Measurements from ENCODE around the gene PPM1A. TPM values are rescaled to one million over a fixed set of nuclear protein-coding genes. Genes with fewer than 3 reads are reported as not detected.

Gene PPM1A
- total and polyA plus RNA-seq, 9 of the 15 experiments (the other 6 are each of a cell fraction or from before 2014, with no cell fraction given) = 5.5 to 23.9 (median 15.2) TPM

DNA sequence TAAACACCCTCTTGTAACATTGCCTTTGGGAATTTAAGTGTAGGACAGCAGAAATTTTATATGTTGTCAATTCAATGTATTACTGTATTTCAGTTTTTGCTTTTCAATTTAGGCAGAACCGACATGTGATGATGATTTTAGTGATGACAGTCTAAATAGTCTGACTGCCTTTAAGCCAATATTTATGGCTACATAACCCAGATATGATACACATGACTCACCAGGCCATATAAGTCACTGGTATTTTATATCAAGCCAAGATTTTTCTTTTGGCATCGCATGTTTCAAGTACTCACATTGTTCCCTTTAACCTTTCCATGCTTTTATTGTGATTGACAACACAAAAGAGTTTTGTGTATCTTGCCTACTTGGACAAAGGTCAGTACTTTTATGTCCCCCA lies 13.6 kb upstream of the PPM1A start (continued):
- TF ChIP-seq, protein P1, sequence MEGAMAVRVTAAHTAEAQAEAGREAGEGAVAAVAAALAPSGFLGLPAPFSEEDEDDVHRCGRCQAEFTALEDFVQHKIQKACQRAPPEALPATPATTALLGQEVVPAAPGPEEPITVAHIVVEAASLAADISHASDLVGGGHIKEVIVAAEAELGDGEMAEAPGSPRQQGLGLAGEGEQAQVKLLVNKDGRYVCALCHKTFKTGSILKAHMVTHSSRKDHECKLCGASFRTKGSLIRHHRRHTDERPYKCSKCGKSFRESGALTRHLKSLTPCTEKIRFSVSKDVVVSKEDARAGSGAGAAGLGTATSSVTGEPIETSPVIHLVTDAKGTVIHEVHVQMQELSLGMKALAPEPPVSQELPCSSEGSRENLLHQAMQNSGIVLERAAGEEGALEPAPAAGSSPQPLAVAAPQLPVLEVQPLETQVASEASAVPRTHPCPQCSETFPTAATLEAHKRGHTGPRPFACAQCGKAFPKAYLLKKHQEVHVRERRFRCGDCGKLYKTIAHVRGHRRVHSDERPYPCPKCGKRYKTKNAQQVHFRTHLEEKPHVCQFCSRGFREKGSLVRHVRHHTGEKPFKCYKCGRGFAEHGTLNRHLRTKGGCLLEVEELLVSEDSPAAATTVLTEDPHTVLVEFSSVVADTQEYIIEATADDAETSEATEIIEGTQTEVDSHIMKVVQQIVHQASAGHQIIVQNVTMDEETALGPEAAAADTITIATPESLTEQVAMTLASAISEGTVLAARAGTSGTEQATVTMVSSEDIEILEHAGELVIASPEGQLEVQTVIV (CRISPR knock-in tag; IDR thresholded peaks at IDR 0.05; ENCODE audit: borderline replicate concordance) = no peak
- no peak for TF ChIP-seq SMAD1 (IDR thresholded peaks at IDR 0.05; ENCODE audit: low read depth, low read length, partially characterized antibody)
- TF ChIP-seq, protein P2, sequence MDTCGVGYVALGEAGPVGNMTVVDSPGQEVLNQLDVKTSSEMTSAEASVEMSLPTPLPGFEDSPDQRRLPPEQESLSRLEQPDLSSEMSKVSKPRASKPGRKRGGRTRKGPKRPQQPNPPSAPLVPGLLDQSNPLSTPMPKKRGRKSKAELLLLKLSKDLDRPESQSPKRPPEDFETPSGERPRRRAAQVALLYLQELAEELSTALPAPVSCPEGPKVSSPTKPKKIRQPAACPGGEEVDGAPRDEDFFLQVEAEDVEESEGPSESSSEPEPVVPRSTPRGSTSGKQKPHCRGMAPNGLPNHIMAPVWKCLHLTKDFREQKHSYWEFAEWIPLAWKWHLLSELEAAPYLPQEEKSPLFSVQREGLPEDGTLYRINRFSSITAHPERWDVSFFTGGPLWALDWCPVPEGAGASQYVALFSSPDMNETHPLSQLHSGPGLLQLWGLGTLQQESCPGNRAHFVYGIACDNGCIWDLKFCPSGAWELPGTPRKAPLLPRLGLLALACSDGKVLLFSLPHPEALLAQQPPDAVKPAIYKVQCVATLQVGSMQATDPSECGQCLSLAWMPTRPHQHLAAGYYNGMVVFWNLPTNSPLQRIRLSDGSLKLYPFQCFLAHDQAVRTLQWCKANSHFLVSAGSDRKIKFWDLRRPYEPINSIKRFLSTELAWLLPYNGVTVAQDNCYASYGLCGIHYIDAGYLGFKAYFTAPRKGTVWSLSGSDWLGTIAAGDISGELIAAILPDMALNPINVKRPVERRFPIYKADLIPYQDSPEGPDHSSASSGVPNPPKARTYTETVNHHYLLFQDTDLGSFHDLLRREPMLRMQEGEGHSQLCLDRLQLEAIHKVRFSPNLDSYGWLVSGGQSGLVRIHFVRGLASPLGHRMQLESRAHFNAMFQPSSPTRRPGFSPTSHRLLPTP (IDR thresholded peaks at IDR 0.05; ENCODE audit: borderline replicate concordance, extremely low read depth, insufficient read length) = no peak
- no peak for TF ChIP-seq TAL1 (IDR thresholded peaks at IDR 0.05)
- no peak for TF ChIP-seq RFX5 (IDR thresholded peaks at IDR 0.05; ENCODE audit: low read depth, low read length)
- no peak for TF ChIP-seq ATF7 (IDR thresholded peaks at IDR 0.05)
- TF ChIP-seq SMAD3 (CRISPR knock-in tag; conservative IDR thresholded peaks at IDR 0.05) = no peak
- no peak for TF ChIP-seq NR2C1 (IDR thresholded peaks at IDR 0.05)
- no peak for TF ChIP-seq NR2C1 (tag; IDR thresholded peaks at IDR 0.05)
- TF ChIP-seq SREBF1 (IDR thresholded peaks at IDR 0.05; ENCODE audit: borderline replicate concordance, low read depth, low read length) = no peak
- TF ChIP-seq, protein P3, sequence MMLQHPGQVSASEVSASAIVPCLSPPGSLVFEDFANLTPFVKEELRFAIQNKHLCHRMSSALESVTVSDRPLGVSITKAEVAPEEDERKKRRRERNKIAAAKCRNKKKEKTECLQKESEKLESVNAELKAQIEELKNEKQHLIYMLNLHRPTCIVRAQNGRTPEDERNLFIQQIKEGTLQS (IDR thresholded peaks at IDR 0.05) = no peak
- TF ChIP-seq, protein P3 (CRISPR knock-in tag; conservative IDR thresholded peaks at IDR 0.05) = no peak
- TF ChIP-seq, protein P4, sequence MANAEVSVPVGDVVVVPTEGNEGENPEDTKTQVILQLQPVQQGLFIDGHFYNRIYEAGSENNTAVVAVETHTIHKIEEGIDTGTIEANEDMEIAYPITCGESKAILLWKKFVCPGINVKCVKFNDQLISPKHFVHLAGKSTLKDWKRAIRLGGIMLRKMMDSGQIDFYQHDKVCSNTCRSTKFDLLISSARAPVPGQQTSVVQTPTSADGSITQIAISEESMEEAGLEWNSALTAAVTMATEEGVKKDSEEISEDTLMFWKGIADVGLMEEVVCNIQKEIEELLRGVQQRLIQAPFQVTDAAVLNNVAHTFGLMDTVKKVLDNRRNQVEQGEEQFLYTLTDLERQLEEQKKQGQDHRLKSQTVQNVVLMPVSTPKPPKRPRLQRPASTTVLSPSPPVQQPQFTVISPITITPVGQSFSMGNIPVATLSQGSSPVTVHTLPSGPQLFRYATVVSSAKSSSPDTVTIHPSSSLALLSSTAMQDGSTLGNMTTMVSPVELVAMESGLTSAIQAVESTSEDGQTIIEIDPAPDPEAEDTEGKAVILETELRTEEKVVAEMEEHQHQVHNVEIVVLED (CRISPR knock-in tag; IDR thresholded peaks at IDR 0.05) = no peak

All from K562 (cell line).